ENCODE measurements around the gene TMEM26.

The TMEM26 gene

GRCh38 chr10:61481597-61481996 is 28.4 kb upstream of the TMEM26 start:
- ChIA-PET POLR2A (no interaction called here), CTCF (interaction anchor here (1.1 to 1.4 kb wide), 3 partner anchors 10 to 380 kb away, joined by 3 to 5 read pairs (median 4); no protein-coding TSS in a partner anchor)
- DNase-seq (ENCODE audit: extremely low spot score), result no peak
- no peak for TF ChIP-seq CTCF (IDR thresholded peaks at IDR 0.05; ENCODE audit: control extremely low read depth, extremely low read depth, low read depth, missing control alignments)

GRCh38 chr10:61480208-61480607 is 27.0 kb upstream of the TMEM26 start:
- POLR2A ChIA-PET, result no interaction called here
- no peak for TF ChIP-seq CTCF (IDR thresholded peaks at IDR 0.05; ENCODE audit: control extremely low read depth, extremely low read depth, low read depth, missing control alignments)
- CTCF ChIA-PET, result interaction anchor here (0.7 to 1.4 kb wide), 4 partner anchors 8 to 127 kb away, joined by 3 to 5 read pairs (median 4); no protein-coding TSS in a partner anchor
- DNase-seq (ENCODE audit: extremely low spot score), result no peak

- TF ChIP-seq CTCF (IDR thresholded peaks at IDR 0.05; ENCODE audit: control extremely low read depth, extremely low read depth, low read depth, missing control alignments), result no peak
- ChIA-PET POLR2A (no interaction called here), CTCF (interaction anchor here (0.9 to 1.4 kb wide), 4 partner anchors 8 to 18 kb away, joined by 3 to 4 read pairs (median 3); no protein-coding TSS in a partner anchor)
- DNase-seq (ENCODE audit: extremely low spot score), result no peak
Observed at GRCh38 chr10:61478621-61479312, 25.6 kb upstream of the TMEM26 start.

GRCh38 chr10:61477451-61477850 is 24.3 kb upstream of the TMEM26 start:
- CTCF ChIA-PET, result interaction anchor here (1.4 kb wide), 2 partner anchors 11 to 17 kb away, joined by 3 read pairs; no protein-coding TSS in a partner anchor
- POLR2A ChIA-PET, result no interaction called here
- no peak for TF ChIP-seq CTCF (IDR thresholded peaks at IDR 0.05; ENCODE audit: control extremely low read depth, extremely low read depth, low read depth, missing control alignments)
- no peak for DNase-seq (ENCODE audit: extremely low spot score)

GRCh38 chr10:61476529-61476928 is 23.3 kb upstream of the TMEM26 start:
- DNase-seq (ENCODE audit: extremely low spot score), result no peak
- no peak for TF ChIP-seq CTCF (IDR thresholded peaks at IDR 0.05; ENCODE audit: control extremely low read depth, extremely low read depth, low read depth, missing control alignments)
- ChIA-PET CTCF (interaction anchor here (1.1 to 1.4 kb wide), 2 partner anchors 10 to 27 kb away, joined by 3 read pairs; no protein-coding TSS in a partner anchor), POLR2A (no interaction called here)

- TF ChIP-seq CTCF (IDR thresholded peaks at IDR 0.05; ENCODE audit: control extremely low read depth, extremely low read depth, low read depth, missing control alignments), result no peak
- CTCF ChIA-PET, result interaction anchor here (1.1 kb wide), 1 partner anchor 26 kb away, joined by 3 read pairs; no protein-coding TSS in a partner anchor
- no peak for DNase-seq (ENCODE audit: extremely low spot score)
- POLR2A ChIA-PET, result no interaction called here
Observed at GRCh38 chr10:61475449-61475873, 22.3 kb upstream of the TMEM26 start.
